HG03039 (cell line): ENCODE measurements around the gene SLC7A6.

Experiments
- ATAC-seq: cut with Tn5 transposase; IDR thresholded peaks from one replicate; pipeline ENCODE4 v1.9.1; 2021; ENCODE audit warnings: mild to moderate bottlenecking, moderate library complexity; ENCODE audit not compliant: unreplicated experiment

The SLC7A6 gene

GRCh38 chr16:68298907-68299561, 34.7 kb downstream of the SLC7A6 start:
- no peak for ATAC-seq

- no peak for ATAC-seq
Measured at GRCh38 chr16:68299571-68300453, 35.5 kb downstream of the SLC7A6 start.

- ATAC-seq, result no peak
Measured at GRCh38 chr16:68300734-68301459, 36.6 kb downstream of the SLC7A6 start.

GRCh38 chr16:68306633-68307032, 42.3 kb downstream of the SLC7A6 start:
- ATAC-seq, result no peak

- no peak for ATAC-seq
Measured at GRCh38 chr16:68309799-68310198, 45.5 kb downstream of the SLC7A6 start.

GRCh38 chr16:68310437-68310773, 46.1 kb downstream of the SLC7A6 start:
- ATAC-seq, result peak; percentile 29

- ATAC-seq, result peak; percentile 96
Measured at GRCh38 chr16:68310774-68311511, 46.6 kb downstream of the SLC7A6 start, which contains the start of the genes PRMT7 and SLC7A6OS. Gene PRMT7 (plus strand): TSS chr16:68311019. CDS start chr16:68315980, 4,961 bp downstream. Gene SLC7A6OS (minus strand): TSS chr16:68310946. CDS start chr16:68310926, 20 bp downstream.

- no peak for ATAC-seq
Measured at GRCh38 chr16:68313116-68313515, 48.8 kb downstream of the SLC7A6 start.

GRCh38 chr16:68319185-68319908, 55.0 kb downstream of the SLC7A6 start:
- no peak for ATAC-seq

- no peak for ATAC-seq
Measured at GRCh38 chr16:68324336-68324735, 60.0 kb downstream of the SLC7A6 start.

GRCh38 chr16:68324780-68325357, 60.5 kb downstream of the SLC7A6 start:
- no peak for ATAC-seq

- no peak for ATAC-seq
Measured at GRCh38 chr16:68328151-68328859, 64.0 kb downstream of the SLC7A6 start.

- no peak for ATAC-seq
Measured at GRCh38 chr16:68328860-68329390, 64.6 kb downstream of the SLC7A6 start.

- ATAC-seq, result no peak
Measured at GRCh38 chr16:68331879-68332410, 67.6 kb downstream of the SLC7A6 start.

GRCh38 chr16:68332411-68333121, 68.2 kb downstream of the SLC7A6 start:
- no peak for ATAC-seq

GRCh38 chr16:68335175-68335574, 70.8 kb downstream of the SLC7A6 start:
- no peak for ATAC-seq

- ATAC-seq, result no peak
Measured at GRCh38 chr16:68338326-68339119, 74.2 kb downstream of the SLC7A6 start.
